MM.1S (cell line): ENCODE measurements around the gene FGF12.
A peak's percentile ranks its signal among the peaks of the same experiment; 100 is the strongest.

Experiments used
- DNase-seq: peaks from one replicate; pipeline ENCODE4 v3.0.0-alpha.2; 2015
- H2AFZ ChIP-seq: fragments of 300-600 bp; sonication (generic); 2 replicates; pipeline ENCODE4 v1.6.0; 2016; ENCODE audit warnings: antibody characterized with exemption, low read length
- H3F3A ChIP-seq: fragments of 300-600 bp; sonication (generic); 2 replicates; pipeline ENCODE4 v1.6.1; 2016; ENCODE audit warnings: mild to moderate bottlenecking, antibody characterized with exemption, low read length, moderate library complexity, mixed read lengths; ENCODE audit not compliant: insufficient read depth
- H3K27ac ChIP-seq: fragments of 300-600 bp; sonication (generic); 2 replicates; pipeline ENCODE4 v1.5.1; 2016; ENCODE audit warnings: mild to moderate bottlenecking, low read length
- H3K27me3 ChIP-seq: fragments of 300-600 bp; sonication (generic); replicated peaks from 2 replicates; pipeline ENCODE4 v1.6.0; 2016; ENCODE audit warnings: low read length; ENCODE audit not compliant: insufficient read depth
- H3K36me3 ChIP-seq: fragments of 300-600 bp; sonication (generic); replicated peaks from 2 replicates; pipeline ENCODE4 v1.6.1; 2016; ENCODE audit warnings: mild to moderate bottlenecking, low read length, mixed read lengths; ENCODE audit not compliant: insufficient read depth
- H3K4me1 ChIP-seq: fragments of 300-600 bp; sonication (generic); 2 replicates; pipeline ENCODE4 v1.6.1; 2016; ENCODE audit warnings: low read length, mixed read lengths
- H3K4me2 ChIP-seq: fragments of 300-600 bp; sonication (generic); 2 replicates; pipeline ENCODE4 v1.6.0; 2016; ENCODE audit warnings: low read depth, low read length
- H3K4me3 ChIP-seq: fragments of 300-600 bp; sonication (generic); 2 replicates; pipeline ENCODE4 v1.5.1; 2016; ENCODE audit warnings: low read length, mixed read lengths
- H3K79me2 ChIP-seq: fragments of 300-600 bp; sonication (generic); 2 replicates; pipeline ENCODE4 v1.6.1; 2016; ENCODE audit warnings: mixed run types, low read length, mixed read lengths
- H3K9ac ChIP-seq: fragments of 300-600 bp; sonication (generic); 2 replicates; pipeline ENCODE4 v1.6.1; 2016; ENCODE audit warnings: low read length, mixed read lengths
- H3K9me2 ChIP-seq: fragments of 300-600 bp; sonication (generic); replicated peaks from 2 replicates; pipeline ENCODE4 v1.6.1; 2016; ENCODE audit warnings: mild to moderate bottlenecking, low read length, mixed read lengths; ENCODE audit not compliant: insufficient read depth
- H3K9me3 ChIP-seq: fragments of 300-600 bp; sonication (generic); replicated peaks from 2 replicates; pipeline ENCODE4 v1.6.1; 2016; ENCODE audit warnings: mild to moderate bottlenecking, low read length, mixed read lengths; ENCODE audit not compliant: insufficient read depth
- H4K20me1 ChIP-seq: fragments of 300-600 bp; sonication (generic); 2 replicates; pipeline ENCODE4 v1.6.1; 2016; ENCODE audit warnings: mild to moderate bottlenecking, low read length, moderate library complexity, mixed read lengths; ENCODE audit not compliant: insufficient read depth
- CTCF ChIP-seq: fragments of 300-600 bp; sonication (generic); IDR thresholded peaks from 2 replicates; pipeline ENCODE4 v1.5.1; 2016; ENCODE audit warnings: antibody characterized with exemption, low read length, mixed read lengths
- EZH2 ChIP-seq: fragments of 300-600 bp; sonication (generic); optimal IDR thresholded peaks from 2 replicates; pipeline ENCODE3; 2017; ENCODE audit warnings: low read depth, mild to moderate bottlenecking, antibody characterized with exemption, low read length, mixed read lengths
- EZH2phosphoT487 ChIP-seq: fragments of 300-600 bp; sonication (generic); IDR thresholded peaks from 2 replicates; pipeline ENCODE4 v1.6.1; 2018; ENCODE audit warnings: antibody characterized with exemption, low read length

The FGF12 gene

DNA sequence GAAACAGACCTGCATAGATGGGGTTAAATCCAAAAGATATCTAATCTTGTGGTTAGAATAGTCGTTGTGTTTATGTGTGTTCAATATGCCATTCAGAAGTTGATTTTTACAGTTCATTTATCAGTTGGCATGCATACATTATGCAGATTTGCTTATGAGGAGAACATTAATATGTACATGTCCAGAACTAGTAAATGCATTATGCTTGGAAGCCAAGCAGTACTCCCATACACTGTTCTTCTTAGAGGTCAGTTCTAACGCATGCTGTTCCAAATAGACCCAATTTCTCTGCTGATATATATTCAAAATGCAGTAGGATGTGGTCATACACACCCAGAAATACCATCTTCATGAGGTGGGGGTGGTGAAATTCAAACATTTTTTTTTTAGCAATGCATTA lies 956 bp downstream of the FGF12 start:
- DNase-seq: no peak
- Histone ChIP-seq H4K20me1 (no peaks in the 10 kb centered on the region), H2AFZ (no peak overlapping the region), H3K9ac (no peak overlapping the region), H3K36me3 (no peaks in the 10 kb centered on the region), H3K27me3 (no peaks in the 10 kb centered on the region), H3K9me2 (no peaks in the 10 kb centered on the region), H3K9me3 (no peaks in the 10 kb centered on the region), H3K4me3 (no peak overlapping the region), H3K79me2 (no peaks in the 10 kb centered on the region), H3K27ac (no peak overlapping the region), H3K4me2 (no peak overlapping the region), H3K4me1 (no peaks in the 10 kb centered on the region), H3F3A (no peaks in the 10 kb centered on the region)
- TF ChIP-seq CTCF (no peak), EZH2 (no peak), EZH2phosphoT487 (no peak)

GRCh38 chr3:192719964-192720363 lies 7.4 kb downstream of the FGF12 start:
- Histone ChIP-seq H3K4me1 (no peaks in the 10 kb centered on the region), H3K27me3 (no peaks in the 10 kb centered on the region), H3K4me3 (no peak overlapping the region), H3F3A (no peaks in the 10 kb centered on the region), H3K9me2 (no peaks in the 10 kb centered on the region), H3K27ac (no peak overlapping the region), H4K20me1 (no peaks in the 10 kb centered on the region), H3K79me2 (no peaks in the 10 kb centered on the region), H3K36me3 (no peaks in the 10 kb centered on the region), H3K9ac (no peak overlapping the region), H3K4me2 (no peak overlapping the region), H3K9me3 (no peaks in the 10 kb centered on the region), H2AFZ (no peak overlapping the region)
- peak; percentile 5 for DNase-seq
- TF ChIP-seq EZH2 (no peak), CTCF (no peak), EZH2phosphoT487 (no peak)

GRCh38 chr3:192718156-192718555 lies 9.2 kb downstream of the FGF12 start:
- no peak overlapping the region for H3K4me2 ChIP-seq
- TF ChIP-seq EZH2phosphoT487 (no peak), EZH2 (no peak), CTCF (no peak)
- no peaks in the 10 kb centered on the region for H3K27me3 ChIP-seq
- H3K36me3 ChIP-seq: no peaks in the 10 kb centered on the region
- no peak overlapping the region for H3K27ac ChIP-seq
- no peak overlapping the region for H3K4me3 ChIP-seq
- no peaks in the 10 kb centered on the region for H3K4me1 ChIP-seq
- H3F3A ChIP-seq: no peaks in the 10 kb centered on the region
- DNase-seq: no peak
- H4K20me1 ChIP-seq: no peaks in the 10 kb centered on the region
- no peaks in the 10 kb centered on the region for H3K79me2 ChIP-seq
- no peak overlapping the region for H3K9ac ChIP-seq
- H3K9me2 ChIP-seq: no peaks in the 10 kb centered on the region
- H2AFZ ChIP-seq: no peak overlapping the region
- no peaks in the 10 kb centered on the region for H3K9me3 ChIP-seq
